ENCODE results near the gene PLEKHH3.
"Not testable (repeated sequence)": the region's sequence is repeated elsewhere in the genome, so short reads cannot be mapped to it uniquely, and the experiment has no call there.

Gene PLEKHH3

DNA sequence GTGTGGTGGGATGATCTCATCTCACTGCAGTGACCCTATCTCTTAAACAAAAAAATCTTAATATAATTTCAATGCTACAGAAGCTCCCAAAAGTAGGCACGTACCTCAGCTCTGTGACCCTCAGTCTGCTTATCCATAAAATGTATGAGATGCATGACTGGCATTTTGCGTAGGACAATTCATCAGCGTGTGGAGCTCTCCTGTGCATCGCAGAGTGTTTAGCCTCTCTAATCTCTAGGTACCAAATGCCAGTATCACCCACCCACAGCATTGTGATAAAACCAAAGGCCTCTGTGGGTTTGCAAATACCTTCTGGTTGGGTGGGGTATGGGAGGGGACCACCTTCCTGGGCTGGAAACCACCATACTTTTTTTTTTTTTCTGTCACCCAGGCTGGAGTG lies 36.7 kb downstream of the PLEKHH3 start:
- no peak overlapping the region for H3K4me3 ChIP-seq (replicated peaks in 1 of 2; ENCODE audit: low read depth in 2 of 2, low read length in 2 of 2)
- TF ChIP-seq, protein P1, sequence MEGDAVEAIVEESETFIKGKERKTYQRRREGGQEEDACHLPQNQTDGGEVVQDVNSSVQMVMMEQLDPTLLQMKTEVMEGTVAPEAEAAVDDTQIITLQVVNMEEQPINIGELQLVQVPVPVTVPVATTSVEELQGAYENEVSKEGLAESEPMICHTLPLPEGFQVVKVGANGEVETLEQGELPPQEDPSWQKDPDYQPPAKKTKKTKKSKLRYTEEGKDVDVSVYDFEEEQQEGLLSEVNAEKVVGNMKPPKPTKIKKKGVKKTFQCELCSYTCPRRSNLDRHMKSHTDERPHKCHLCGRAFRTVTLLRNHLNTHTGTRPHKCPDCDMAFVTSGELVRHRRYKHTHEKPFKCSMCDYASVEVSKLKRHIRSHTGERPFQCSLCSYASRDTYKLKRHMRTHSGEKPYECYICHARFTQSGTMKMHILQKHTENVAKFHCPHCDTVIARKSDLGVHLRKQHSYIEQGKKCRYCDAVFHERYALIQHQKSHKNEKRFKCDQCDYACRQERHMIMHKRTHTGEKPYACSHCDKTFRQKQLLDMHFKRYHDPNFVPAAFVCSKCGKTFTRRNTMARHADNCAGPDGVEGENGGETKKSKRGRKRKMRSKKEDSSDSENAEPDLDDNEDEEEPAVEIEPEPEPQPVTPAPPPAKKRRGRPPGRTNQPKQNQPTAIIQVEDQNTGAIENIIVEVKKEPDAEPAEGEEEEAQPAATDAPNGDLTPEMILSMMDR (IDR thresholded peaks at IDR 0.05; ENCODE audit: low read depth, low read length), result no peak
- no peak for DNase-seq (ENCODE audit: low read depth in 2 of 2)

DNA sequence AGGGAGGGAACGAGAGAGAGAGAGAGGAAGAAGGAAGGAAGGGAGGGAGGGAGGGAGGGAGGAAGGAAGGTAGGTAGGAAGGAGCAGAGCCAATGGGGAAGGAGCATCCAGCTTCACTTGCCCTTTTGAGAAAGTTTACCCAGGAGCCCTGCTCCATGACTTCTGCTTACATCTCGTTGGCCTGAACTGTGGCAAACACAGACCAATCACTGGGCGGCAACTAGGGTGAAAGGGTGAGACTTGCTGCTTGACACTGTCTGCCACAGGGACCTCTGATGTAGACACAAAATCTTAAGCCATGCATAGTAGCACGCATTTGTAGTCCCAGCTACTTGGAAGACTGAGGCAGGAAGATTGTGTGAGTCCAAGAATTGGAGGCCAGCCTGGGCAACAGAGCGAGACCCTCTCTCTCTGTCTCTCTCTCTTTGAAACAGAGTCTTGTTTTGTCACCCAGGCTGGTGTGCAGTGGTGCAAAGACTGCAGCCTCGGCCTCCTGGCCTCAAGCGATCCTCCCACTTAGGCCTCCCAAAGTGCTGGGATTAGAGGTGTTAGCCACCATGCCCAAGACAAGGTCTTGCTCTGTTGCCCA lies 37.2 kb downstream of the PLEKHH3 start:
- DNase-seq (ENCODE audit: low read depth in 2 of 2), result no peak
- H3K4me3 ChIP-seq (replicated peaks in 1 of 2; ENCODE audit: low read depth in 2 of 2, low read length in 2 of 2), result no peak overlapping the region
- TF ChIP-seq, protein P1 (IDR thresholded peaks at IDR 0.05; ENCODE audit: low read depth, low read length), result no peak

DNA sequence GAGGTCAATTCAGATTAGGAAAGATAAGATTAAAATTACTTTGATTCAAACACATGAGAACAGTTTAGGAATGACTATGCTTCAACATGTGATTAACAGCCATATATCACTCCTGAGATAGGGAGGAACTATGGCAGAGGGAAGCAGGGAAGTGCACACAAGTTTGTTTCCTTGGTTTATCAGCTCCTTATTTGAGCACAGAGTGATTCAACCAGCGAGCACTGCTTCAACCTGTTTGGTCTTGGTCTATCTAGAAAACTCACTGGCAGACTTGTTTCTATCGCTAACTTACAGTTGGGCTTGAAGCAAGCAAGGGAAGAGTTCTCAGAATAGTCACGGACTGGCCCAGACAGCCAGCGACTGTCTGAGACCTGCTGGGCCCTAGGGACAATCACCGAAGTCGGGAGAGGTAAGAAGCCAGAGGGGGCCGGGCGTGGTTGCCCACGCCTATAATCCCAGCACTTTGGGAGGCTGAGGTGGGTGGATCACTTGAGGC lies 43.8 kb downstream of the PLEKHH3 start:
- TF ChIP-seq, protein P1 (IDR thresholded peaks at IDR 0.05; ENCODE audit: low read depth, low read length), result no peak
- DNase-seq (ENCODE audit: low read depth in 2 of 2), result no peak
- H3K4me3 ChIP-seq (replicated peaks in 1 of 2; ENCODE audit: low read depth in 2 of 2, low read length in 2 of 2), result no peak overlapping the region

DNA sequence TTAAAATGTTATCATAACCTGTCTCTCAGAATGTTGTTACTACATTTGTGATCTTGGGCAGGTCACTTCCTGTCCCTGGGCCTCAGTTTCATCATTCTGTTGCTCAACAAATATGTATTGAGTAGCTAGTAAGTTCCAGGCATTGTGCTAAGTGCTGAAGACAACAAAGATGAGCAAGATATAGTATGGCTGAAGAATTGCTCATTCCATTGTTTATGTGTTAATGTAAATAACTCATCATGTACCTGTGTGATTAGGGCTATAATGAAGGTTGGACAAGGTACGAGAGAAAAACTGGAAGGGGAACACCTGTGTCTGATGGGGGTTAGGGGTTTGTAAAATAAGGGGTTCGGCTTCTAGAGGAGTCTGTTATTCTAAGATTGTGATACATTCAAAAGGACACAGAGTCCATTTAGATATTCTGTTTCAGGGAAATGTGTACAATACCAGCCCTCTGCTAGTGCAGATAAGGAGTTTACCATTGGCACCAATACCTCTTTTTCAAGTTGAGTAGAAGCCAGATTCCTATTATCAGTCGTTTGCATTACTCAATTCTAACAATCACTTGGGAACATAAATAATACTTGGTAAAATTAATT lies 47.3 kb downstream of the PLEKHH3 start:
- H3K4me3 ChIP-seq (replicated peaks in 1 of 2; ENCODE audit: low read depth in 2 of 2, low read length in 2 of 2), result no peak overlapping the region
- TF ChIP-seq, protein P1 (IDR thresholded peaks at IDR 0.05; ENCODE audit: low read depth, low read length), result no peak
- peak; percentile 57 to 67 for DNase-seq (ENCODE audit: low read depth in 2 of 2)

DNA sequence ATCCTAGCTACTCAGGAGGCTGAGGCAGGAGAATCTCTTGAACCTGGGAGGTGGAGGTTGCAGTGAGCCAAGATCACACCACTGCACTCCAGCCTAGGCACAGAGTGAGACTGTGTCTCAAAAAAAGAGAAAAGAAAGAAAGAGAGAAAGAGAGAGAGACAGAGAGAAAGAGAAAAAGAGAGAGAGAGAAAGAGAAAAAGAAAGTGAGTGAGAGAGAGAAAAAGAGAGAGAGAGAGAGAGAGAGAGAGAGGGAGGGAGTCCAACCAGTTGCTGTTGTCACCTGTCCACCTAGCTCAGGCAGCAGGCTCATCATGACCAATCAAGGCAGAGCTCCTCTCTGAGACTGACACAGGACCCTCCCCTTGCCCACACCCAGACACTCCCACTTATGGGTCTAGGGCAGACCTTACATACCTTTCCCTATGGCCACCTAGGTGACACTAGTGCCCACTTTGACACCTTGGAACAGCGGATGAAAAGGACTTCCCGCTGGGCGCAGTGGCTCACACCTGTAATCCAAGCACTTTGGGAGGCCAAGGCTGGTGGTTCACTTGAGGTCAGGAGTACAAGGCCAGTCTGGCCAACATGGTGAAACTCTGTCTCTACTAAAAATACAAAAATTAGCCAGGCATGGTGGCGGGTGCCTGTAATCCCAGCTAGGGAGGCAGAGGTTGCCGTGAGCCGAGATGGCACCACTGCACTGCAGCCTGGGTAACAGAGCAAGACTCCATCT lies 49.6 kb downstream of the PLEKHH3 start:
- not testable (repeated sequence) for H3K4me3 ChIP-seq (replicated peaks in 1 of 2; ENCODE audit: low read depth in 2 of 2, low read length in 2 of 2); DNase-seq (ENCODE audit: low read depth in 2 of 2)

DNA sequence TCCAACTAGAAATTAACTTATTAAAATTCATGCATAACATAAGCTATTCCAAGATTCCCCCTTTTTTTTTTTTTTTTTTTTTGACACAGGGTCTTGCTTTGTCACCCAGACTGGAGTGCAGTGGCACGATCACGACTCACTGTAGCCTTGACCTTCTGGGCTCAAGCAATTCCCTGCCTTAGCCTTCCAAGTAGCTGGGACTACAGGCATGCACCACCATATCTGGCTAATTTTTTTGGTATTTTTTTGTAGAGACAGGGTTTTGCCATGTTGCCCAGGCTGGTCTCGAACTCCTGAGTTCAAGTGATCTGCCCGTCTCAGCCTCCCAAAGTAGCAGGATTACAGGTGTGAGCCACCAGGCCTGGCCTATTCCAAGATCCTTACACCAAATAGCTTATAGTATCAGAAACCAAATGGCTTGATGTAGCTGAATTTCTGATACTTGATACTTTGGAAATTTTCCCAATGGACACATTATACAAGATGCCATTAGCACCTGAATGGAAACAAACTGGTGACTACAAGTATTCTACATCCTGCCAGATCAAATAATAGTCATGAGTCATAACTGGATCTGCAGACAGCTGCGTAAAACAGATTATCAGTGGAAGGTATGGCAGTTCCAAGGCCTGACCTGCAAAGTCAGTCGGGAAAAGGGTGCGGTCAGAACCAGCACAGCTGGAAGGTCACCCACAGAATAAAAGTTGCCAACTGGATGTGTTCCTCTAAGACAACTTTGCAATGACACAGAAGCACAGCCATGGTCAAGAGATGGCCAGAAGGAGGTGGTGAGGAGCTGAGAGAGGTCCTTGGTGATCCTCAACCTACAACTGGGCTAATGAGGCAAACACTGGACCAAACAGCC lies 52.8 kb downstream of the PLEKHH3 start:
- DNase-seq (ENCODE audit: low read depth in 2 of 2), result peak; percentile 42 to 46
- H3K4me3 ChIP-seq (replicated peaks in 1 of 2; ENCODE audit: low read depth in 2 of 2, low read length in 2 of 2), result no peak overlapping the region
- TF ChIP-seq, protein P1 (IDR thresholded peaks at IDR 0.05; ENCODE audit: low read depth, low read length), result no peak
